CD4-positive, alpha-beta memory T cell (primary cell): ENCODE measurements around the gene RTN4. TPM values are rescaled to one million over a fixed set of nuclear protein-coding genes. Genes with fewer than 3 reads are reported as not detected.

Source experiments
- CTCF ChIA-PET: fragments of 350-600 bp; sonication (Branson Sonifier 250); formaldehyde crosslinking; loops from one replicate; lab custom pipeline; 2021; ENCODE audit warnings: inconsistent platforms; ENCODE audit not compliant: partially characterized antibody; lab: Charles Lee
- POLR2A ChIA-PET: fragments of 350-600 bp; sonication (Branson Sonifier 250); formaldehyde crosslinking; loops from one replicate; lab custom pipeline; 2021; ENCODE audit not compliant: partially characterized antibody; lab: Charles Lee
- DNase-seq, 5 donors: peaks; one replicate each; pipeline versions ENCODE4 v3.0.0 to v3.0.0-alpha.2; 2020 to 2022; ENCODE audit warnings: mixed read lengths in 1 of 5
- H3K27ac ChIP-seq: one replicate; pipeline ENCODE4 v1.7.0; 2013; ENCODE audit warnings: low read depth, low read length
- H3K27me3 ChIP-seq: 2 replicates; pipeline ENCODE4 v1.7.0; 2013; ENCODE audit warnings: mild to moderate bottlenecking, low read length, moderate library complexity; ENCODE audit not compliant: insufficient read depth
- H3K36me3 ChIP-seq: 2 replicates; pipeline ENCODE4 v1.7.0; 2013; ENCODE audit warnings: mild to moderate bottlenecking, low read length, moderate library complexity; ENCODE audit not compliant: insufficient read depth
- H3K4me1 ChIP-seq: 2 replicates; pipeline ENCODE4 v1.7.0; 2013; ENCODE audit warnings: mild to moderate bottlenecking, low read length, moderate library complexity; ENCODE audit not compliant: insufficient read depth
- H3K4me3 ChIP-seq, 2 donors: one replicate each; pipeline ENCODE4 v1.7.0; 2013; ENCODE audit warnings: low read length in 2 of 2, mild to moderate bottlenecking in 1 of 2
- H3K9me3 ChIP-seq, 2 donors: one replicate each; pipeline ENCODE4 v1.7.0; 2013; ENCODE audit warnings: low read length in 2 of 2, control low read depth in 1 of 2; ENCODE audit not compliant: control insufficient read depth in 1 of 2
- H3K27ac Mint-ChIP-seq, 7 donors: one replicate each; pipeline ENCODE4 v1.8.0; 2020 to 2021; ENCODE audit warnings: mixed read lengths in 7 of 7, mild to moderate bottlenecking in 6 of 7, inconsistent platforms in 3 of 7, moderate library complexity in 3 of 7
- H3K27me3 Mint-ChIP-seq, 2 donors: one replicate each; pipeline ENCODE4 v1.8.0; 2020 to 2021; ENCODE audit warnings: mixed read lengths in 2 of 2
- H3K36me3 Mint-ChIP-seq, 2 donors: one replicate each; pipeline ENCODE4 v1.8.0; 2020 to 2021; ENCODE audit warnings: mixed read lengths in 2 of 2, inconsistent platforms in 1 of 2, mild to moderate bottlenecking in 1 of 2
- H3K4me1 Mint-ChIP-seq, 4 donors: one replicate each; pipeline ENCODE4 v1.8.0; 2020 to 2021; ENCODE audit warnings: mixed read lengths in 4 of 4, mild to moderate bottlenecking in 1 of 4
- H3K4me3 Mint-ChIP-seq, 8 donors: one replicate each; pipeline ENCODE4 v1.8.0; 2020 to 2021; ENCODE audit warnings: mixed read lengths in 8 of 8, mild to moderate bottlenecking in 7 of 8, moderate library complexity in 6 of 8, inconsistent platforms in 3 of 8
- H3K9me3 Mint-ChIP-seq, 8 donors: one replicate each; pipeline ENCODE4 v1.8.0; 2020 to 2021; ENCODE audit warnings: mixed read lengths in 8 of 8, mild to moderate bottlenecking in 5 of 8, inconsistent platforms in 3 of 8, moderate library complexity in 1 of 8
- intact Hi-C: fragments of 100-400 bp; cut with micrococcal nuclease; formaldehyde crosslinking; loops from one replicate; pipeline ENCODE4 v1.15.1; 2023
- polyA plus RNA-seq, 2 donors: library from polyadenylated mRNA; unstranded; fragments of 300-500 nt; fragmentation: Illumina TruSeq; gene quantifications; one replicate each; pipeline ENCODE4 v1.2.3, GENCODE V29; 2021
- total RNA-seq, 2 experiments: library from RNA; stranded (reverse); gene quantifications; one replicate each; pipeline ENCODE4 v1.2.3, GENCODE V29; 2021

The RTN4 gene
- total and polyA plus RNA-seq, 4 experiments from 2014 or later = 73.8 to 90.0 (median 85.2) TPM

DNA sequence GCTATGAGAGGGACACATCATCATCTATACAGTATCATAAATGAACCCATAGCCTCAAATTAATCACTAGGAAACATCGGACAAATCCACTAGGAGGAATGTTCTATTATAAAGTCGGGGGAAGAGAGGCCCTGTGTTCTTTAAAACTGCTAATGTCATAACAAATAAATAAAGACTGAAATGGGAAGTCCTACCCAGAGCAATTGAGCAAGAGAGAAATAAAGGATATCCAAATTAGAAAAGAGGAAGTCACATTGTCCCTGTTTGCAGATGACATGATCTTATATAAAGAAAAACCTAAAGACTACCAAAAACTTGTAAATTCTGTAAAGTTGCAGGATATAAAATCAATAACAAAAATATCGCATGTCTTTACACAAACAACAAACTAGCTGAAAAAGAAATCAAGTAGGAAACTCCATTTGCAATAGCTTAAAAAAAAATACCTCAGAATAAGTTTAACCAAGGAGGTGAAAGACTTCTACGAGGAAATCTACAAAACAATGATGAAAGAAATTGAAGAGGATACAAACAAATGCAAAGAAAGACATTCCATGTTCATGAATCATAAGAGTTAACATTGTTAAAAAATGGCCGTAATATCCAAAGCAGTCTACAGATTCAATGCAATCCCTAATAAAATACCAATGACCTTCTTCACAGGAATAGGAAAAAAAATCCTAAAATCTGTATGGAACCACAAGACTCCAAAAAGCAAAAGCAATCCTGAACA lies 30.6 kb downstream of the RTN4 start:
- Mint-ChIP-seq H3K36me3 (peaks cover 18% of the 10 kb centered on the region in 2 donors), H3K9me3 (peaks cover 0 to 9% (median under 1%) of the 10 kb centered on the region in 8 donors), H3K4me1 (peaks cover 15 to 37% (median 30%) of the 10 kb centered on the region in 4 donors), H3K27ac (peak overlapping the region in 3 of 7 donors; percentile 3 to 73 (median 18)), H3K27me3 (no peaks in the 10 kb centered on the region), H3K4me3 (no peak overlapping the region)
- Histone ChIP-seq H3K27me3 (no peaks in the 10 kb centered on the region), H3K4me3 (no peak overlapping the region), H3K36me3 (no peaks in the 10 kb centered on the region), H3K4me1 (peaks cover 30% of the 10 kb centered on the region), H3K9me3 (no peaks in the 10 kb centered on the region), H3K27ac (no peak overlapping the region)
- intact Hi-C loops = loop anchor here (5.0 to 10.0 kb wide), 2 partner anchors 203 to 495 kb away; no protein-coding TSS in a partner anchor
- POLR2A ChIA-PET = interaction anchor here (1.0 to 2.1 kb wide), 2 partner anchors 29 to 30 kb away, joined by 4 to 9 read pairs; partner anchors contain the start of gene RTN4
- CTCF ChIA-PET = interaction anchor here (13.7 kb wide), 1 partner anchor 149 kb away, joined by 177 read pairs; no protein-coding TSS in a partner anchor
- no peak for DNase-seq

DNA sequence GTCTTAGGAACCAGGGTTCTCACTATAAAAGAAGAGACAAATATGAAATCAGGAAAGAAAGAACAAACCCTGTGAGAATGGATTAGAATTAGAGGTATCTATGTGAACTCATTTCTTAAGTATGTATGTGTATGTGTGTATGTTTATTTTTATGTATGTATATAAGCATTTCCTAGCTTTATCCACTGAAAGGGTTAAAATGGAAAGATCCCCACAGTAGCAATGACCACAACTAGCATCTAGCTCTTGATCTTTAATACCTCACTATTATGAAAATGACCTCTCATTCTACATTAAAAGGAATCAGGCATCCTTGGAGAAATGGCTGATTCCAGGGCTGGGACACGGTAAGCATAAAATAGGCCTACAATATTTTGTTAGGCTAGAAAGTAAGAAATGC lies 31.6 kb downstream of the RTN4 start:
- H3K9me3 Mint-ChIP-seq = peaks cover 0 to 9% (median under 1%) of the 10 kb centered on the region in 8 donors
- peak overlapping the region in 2 of 7 donors; percentile 25 to 34 for H3K27ac Mint-ChIP-seq
- Histone ChIP-seq H3K4me1 (peaks cover 23% of the 10 kb centered on the region), H3K9me3 (no peaks in the 10 kb centered on the region), H3K36me3 (no peaks in the 10 kb centered on the region), H3K27me3 (no peaks in the 10 kb centered on the region), H3K27ac (no peak overlapping the region), H3K4me3 (no peak overlapping the region)
- peaks cover 18% of the 10 kb centered on the region in 2 donors for H3K36me3 Mint-ChIP-seq
- POLR2A ChIA-PET = interaction anchor here (1.0 to 2.1 kb wide), 2 partner anchors 30 to 31 kb away, joined by 4 to 9 read pairs; partner anchors contain the start of gene RTN4
- no peaks in the 10 kb centered on the region for H3K27me3 Mint-ChIP-seq
- H3K4me1 Mint-ChIP-seq = peaks cover 15 to 37% (median 32%) of the 10 kb centered on the region in 4 donors
- H3K4me3 Mint-ChIP-seq = no peak overlapping the region
- CTCF ChIA-PET = interaction anchor here (13.7 kb wide), 1 partner anchor 150 kb away, joined by 177 read pairs; no protein-coding TSS in a partner anchor
- no peak for DNase-seq
- intact Hi-C loops = loop anchor here (5.0 to 10.0 kb wide), 2 partner anchors 204 to 494 kb away; no protein-coding TSS in a partner anchor

DNA sequence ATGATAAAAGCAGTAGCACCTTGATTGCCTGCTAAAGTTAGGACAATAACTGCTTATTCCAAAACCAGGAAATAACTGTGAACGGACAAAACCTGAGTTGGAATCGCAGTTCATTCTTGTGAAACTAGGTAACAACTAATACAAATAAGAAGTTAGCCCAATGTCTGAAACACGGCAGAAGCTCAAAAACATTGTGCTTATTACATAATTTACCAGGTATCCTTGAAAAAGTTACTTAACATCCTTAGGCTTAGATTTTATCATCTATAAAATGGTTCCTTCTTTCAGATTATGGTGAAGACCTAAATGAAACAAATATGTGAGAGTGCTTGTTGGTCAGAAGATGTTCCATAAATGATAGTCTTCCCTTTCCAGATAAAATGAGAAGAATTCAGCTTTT lies 32.4 kb downstream of the RTN4 start:
- no peak overlapping the region for H3K4me3 Mint-ChIP-seq
- Histone ChIP-seq H3K27ac (no peak overlapping the region), H3K4me3 (no peak overlapping the region), H3K27me3 (no peaks in the 10 kb centered on the region), H3K9me3 (no peaks in the 10 kb centered on the region), H3K4me1 (peaks cover 21% of the 10 kb centered on the region), H3K36me3 (no peaks in the 10 kb centered on the region)
- H3K9me3 Mint-ChIP-seq = peaks cover 0 to 9% (median under 1%) of the 10 kb centered on the region in 8 donors
- DNase-seq = no peak
- peaks cover 18% of the 10 kb centered on the region in 2 donors for H3K36me3 Mint-ChIP-seq
- peaks cover 19 to 43% (median 37%) of the 10 kb centered on the region in 4 donors for H3K4me1 Mint-ChIP-seq
- POLR2A ChIA-PET = interaction anchor here (2.1 kb wide), 1 partner anchor 32 kb away, joined by 9 read pairs; the partner anchor contains the start of gene RTN4
- CTCF ChIA-PET = interaction anchor here (13.7 kb wide), 1 partner anchor 150 kb away, joined by 177 read pairs; no protein-coding TSS in a partner anchor
- no peak overlapping the region for H3K27ac Mint-ChIP-seq
- intact Hi-C loops = loop anchor here (5.0 to 10.0 kb wide), 2 partner anchors 204 to 493 kb away; no protein-coding TSS in a partner anchor
- H3K27me3 Mint-ChIP-seq = no peaks in the 10 kb centered on the region

DNA sequence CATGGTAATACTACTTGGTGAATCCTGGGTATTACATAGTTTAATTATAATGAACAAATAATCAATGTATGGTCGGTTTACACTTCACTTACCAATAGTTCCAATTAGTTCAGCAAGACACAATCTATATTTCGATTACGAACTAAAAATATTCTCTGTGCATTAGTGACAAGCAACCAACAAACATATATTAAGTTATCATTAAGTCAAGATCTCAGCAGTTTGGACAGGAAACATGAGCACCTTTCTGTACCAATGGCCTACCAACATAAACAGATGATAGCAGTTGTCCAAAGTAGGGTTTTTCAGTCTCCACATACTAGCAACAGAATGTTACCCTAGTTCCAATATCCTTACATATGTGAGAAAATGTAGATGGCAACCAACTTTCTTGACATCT lies 32.8 kb downstream of the RTN4 start:
- Mint-ChIP-seq H3K9me3 (peaks cover 0 to 9% (median under 1%) of the 10 kb centered on the region in 8 donors), H3K4me3 (no peak overlapping the region), H3K4me1 (peaks cover 22 to 47% (median 39%) of the 10 kb centered on the region in 4 donors), H3K36me3 (peaks cover 18% of the 10 kb centered on the region in 2 donors), H3K27ac (no peak overlapping the region), H3K27me3 (no peaks in the 10 kb centered on the region)
- Histone ChIP-seq H3K4me1 (peaks cover 21% of the 10 kb centered on the region), H3K9me3 (no peaks in the 10 kb centered on the region), H3K27me3 (no peaks in the 10 kb centered on the region), H3K36me3 (no peaks in the 10 kb centered on the region), H3K4me3 (no peak overlapping the region), H3K27ac (no peak overlapping the region)
- no peak for DNase-seq
- intact Hi-C loops = loop anchor here (5.0 to 10.0 kb wide), 2 partner anchors 205 to 493 kb away; no protein-coding TSS in a partner anchor
- ChIA-PET POLR2A (no interaction called here), CTCF (interaction anchor here (1.4 to 13.7 kb wide), 5 partner anchors 7 to 158 kb away, joined by 6 to 177 read pairs (median 19); no protein-coding TSS in a partner anchor)

DNA sequence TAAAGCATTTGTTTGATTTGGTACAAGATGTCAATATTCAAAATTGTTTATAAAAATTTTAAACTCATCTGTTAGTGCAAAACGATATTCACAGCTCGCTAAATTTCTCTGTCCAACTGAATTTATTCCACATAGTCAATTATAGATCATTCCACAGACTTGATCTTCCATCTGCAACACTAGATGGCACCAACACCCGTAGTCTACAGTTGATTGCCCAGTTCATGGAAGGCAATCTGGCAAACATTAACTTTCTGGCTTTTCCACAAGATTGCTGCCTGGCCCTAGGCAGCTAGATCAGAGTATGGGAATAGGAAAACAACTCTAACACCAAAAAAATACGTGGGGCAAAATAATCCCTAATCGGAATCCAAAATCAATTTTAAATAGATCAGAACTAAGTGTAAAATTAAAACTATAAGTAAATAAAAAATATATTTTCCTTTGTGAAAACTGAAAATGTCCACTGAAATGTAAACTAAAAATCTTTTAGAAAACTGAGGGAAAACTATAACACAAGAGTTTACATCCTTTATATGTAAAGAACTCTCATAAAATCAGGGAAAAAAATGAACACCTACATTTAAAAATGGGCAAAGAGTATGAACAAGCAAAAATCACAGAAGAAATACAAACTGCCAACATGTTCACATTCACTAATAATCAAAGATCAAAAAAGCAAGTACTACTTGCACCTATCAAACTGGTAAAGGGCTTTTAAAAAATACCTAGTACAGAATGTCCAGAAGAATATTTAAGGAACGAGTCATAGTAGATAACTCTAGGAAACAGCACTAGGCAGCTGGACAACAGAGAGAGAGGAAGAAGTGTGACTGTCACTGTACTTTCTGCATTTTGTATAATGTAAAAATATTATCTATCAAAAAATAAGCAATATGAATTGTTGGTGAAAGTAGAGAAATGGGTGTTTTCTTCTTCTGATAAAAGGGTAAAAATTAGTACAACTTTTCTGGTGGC lies 35.0 kb downstream of the RTN4 start:
- H3K4me1 Mint-ChIP-seq = peaks cover 27 to 64% (median 48%) of the 10 kb centered on the region in 4 donors
- ChIA-PET POLR2A (interaction anchor here (1.1 to 1.6 kb wide), 3 partner anchors 35 to 217 kb away, joined by 3 to 4 read pairs (median 4); partner anchors contain the start of genes CLHC1, RPS27A and RTN4), CTCF (interaction anchor here (0.5 to 13.7 kb wide), 11 partner anchors 9 to 310 kb away, joined by 3 to 177 read pairs (median 4); no protein-coding TSS in a partner anchor)
- H3K27ac Mint-ChIP-seq = peak overlapping the region in 4 of 7 donors; percentile 45 to 81 (median 70)
- Histone ChIP-seq H3K27ac (no peak overlapping the region), H3K36me3 (no peaks in the 10 kb centered on the region), H3K4me3 (no peak overlapping the region), H3K4me1 (peaks cover 34% of the 10 kb centered on the region), H3K9me3 (no peaks in the 10 kb centered on the region), H3K27me3 (no peaks in the 10 kb centered on the region)
- H3K9me3 Mint-ChIP-seq = peaks cover 0 to 9% (median under 1%) of the 10 kb centered on the region in 8 donors
- intact Hi-C loops = loop anchor here (1.0 to 10.0 kb wide), 7 partner anchors 35 to 490 kb away; partner anchors contain the start of gene RTN4
- no peaks in the 10 kb centered on the region for H3K27me3 Mint-ChIP-seq
- H3K36me3 Mint-ChIP-seq = peaks cover 14 to 15% of the 10 kb centered on the region in 2 donors
- H3K4me3 Mint-ChIP-seq = no peak overlapping the region
- DNase-seq = peak; percentile 37 to 51 (median 44)

DNA sequence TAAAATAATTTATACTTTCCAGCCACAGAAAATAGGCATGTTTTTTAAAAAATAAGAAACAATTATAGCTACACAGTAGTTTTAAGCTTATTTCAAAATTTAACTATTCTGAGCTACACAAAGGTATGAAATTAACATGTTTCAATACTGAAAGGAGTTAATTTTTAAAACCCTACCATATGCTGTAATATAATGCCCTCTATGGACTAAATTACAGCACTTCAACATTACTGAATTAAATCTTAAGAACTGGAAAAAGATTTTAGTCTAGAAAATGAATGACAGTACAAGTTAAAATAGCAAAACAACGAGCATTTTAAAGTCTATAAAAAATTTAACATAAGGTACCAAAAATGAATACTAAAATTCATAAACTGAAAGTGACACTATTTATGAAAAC lies 36.3 kb downstream of the RTN4 start:
- CTCF ChIA-PET = interaction anchor here (0.6 to 13.7 kb wide), 14 partner anchors 11 to 176 kb away, joined by 3 to 177 read pairs (median 6); partner anchors contain the start of gene RTN4
- POLR2A ChIA-PET = interaction anchor here (1.2 to 1.3 kb wide), 2 partner anchors 37 to 159 kb away, joined by 3 to 4 read pairs; no protein-coding TSS in a partner anchor
- Histone ChIP-seq H3K4me3 (no peak overlapping the region), H3K36me3 (no peaks in the 10 kb centered on the region), H3K9me3 (no peaks in the 10 kb centered on the region), H3K4me1 (peaks cover 45% of the 10 kb centered on the region), H3K27ac (no peak overlapping the region), H3K27me3 (no peaks in the 10 kb centered on the region)
- Mint-ChIP-seq H3K9me3 (no peaks in the 10 kb centered on the region), H3K4me1 (peaks cover 24 to 62% (median 47%) of the 10 kb centered on the region in 4 donors), H3K27me3 (no peaks in the 10 kb centered on the region), H3K27ac (peak overlapping the region in 1 of 7 donors; percentile 80), H3K36me3 (peaks cover 1 to 6% of the 10 kb centered on the region in 2 donors), H3K4me3 (no peak overlapping the region)
- peak in 1 of 5 donors; percentile 19 for DNase-seq
- intact Hi-C loops = loop anchor here (2.0 to 10.0 kb wide), 3 partner anchors 112 to 489 kb away; no protein-coding TSS in a partner anchor
